ENCODE measurements around the gene SLC44A3.

Gene SLC44A3

GRCh38 chr1:94778808-94779207 is 41.3 kb upstream of the SLC44A3 start:
- TF ChIP-seq USF1 (IDR thresholded peaks at IDR 0.05) (no peak), TEAD4 (IDR thresholded peaks at IDR 0.05) (no peak), CREB1 (IDR thresholded peaks at IDR 0.05; ENCODE audit: low read depth) (no peak), CEBPB (IDR thresholded peaks at IDR 0.05) (no peak)

- TF ChIP-seq TAF1 (IDR thresholded peaks at IDR 0.05; ENCODE audit: low read depth), result no peak
These were observed 36.6 kb upstream of the SLC44A3 start for GRCh38 chr1:94783342-94784189.

- TF ChIP-seq USF1 (IDR thresholded peaks at IDR 0.05) (no peak), CEBPB (IDR thresholded peaks at IDR 0.05) (no peak), NFIC (IDR thresholded peaks at IDR 0.05) (no peak), EGR1 (IDR thresholded peaks at IDR 0.05) (no peak), MAX (IDR thresholded peaks at IDR 0.05) (no peak), EP300 (IDR thresholded peaks at IDR 0.05; ENCODE audit: borderline replicate concordance) (no peak), FOXM1 (IDR thresholded peaks at IDR 0.05; ENCODE audit: borderline replicate concordance, low read depth) (no peak), TEAD4 (IDR thresholded peaks at IDR 0.05) (no peak), YY1 (IDR thresholded peaks at IDR 0.05; ENCODE audit: low read depth) (no peak), REST (IDR thresholded peaks at IDR 0.05; ENCODE audit: low read depth) (no peak), TCF12 (IDR thresholded peaks at IDR 0.05; ENCODE audit: low read depth) (no peak), ZBTB7A (IDR thresholded peaks at IDR 0.05; ENCODE audit: low read depth) (no peak), TAF1 (IDR thresholded peaks at IDR 0.05; ENCODE audit: low read depth) (no peak), CREB1 (IDR thresholded peaks at IDR 0.05; ENCODE audit: low read depth) (no peak)
These were observed 36.0 kb upstream of the SLC44A3 start for GRCh38 chr1:94784190-94784515.

GRCh38 chr1:94787691-94788090 is 32.5 kb upstream of the SLC44A3 start:
- TF ChIP-seq FOXM1 (IDR thresholded peaks at IDR 0.05; ENCODE audit: borderline replicate concordance, low read depth), result no peak
- TF ChIP-seq EP300 (IDR thresholded peaks at IDR 0.05; ENCODE audit: borderline replicate concordance), result no peak
- no peak for TF ChIP-seq TAF1 (IDR thresholded peaks at IDR 0.05; ENCODE audit: low read depth)
- no peak for TF ChIP-seq TCF12 (IDR thresholded peaks at IDR 0.05; ENCODE audit: low read depth)
- no peak for TF ChIP-seq NFIC (IDR thresholded peaks at IDR 0.05)
- no peak for TF ChIP-seq TEAD4 (IDR thresholded peaks at IDR 0.05)
- no peak for TF ChIP-seq EGR1 (IDR thresholded peaks at IDR 0.05)
- TF ChIP-seq RAD21 (IDR thresholded peaks at IDR 0.05; ENCODE audit: low read depth), result no peak
- TF ChIP-seq CEBPB (IDR thresholded peaks at IDR 0.05), result no peak
- TF ChIP-seq YY1 (IDR thresholded peaks at IDR 0.05; ENCODE audit: low read depth), result no peak
- TF ChIP-seq ZBTB7A (IDR thresholded peaks at IDR 0.05; ENCODE audit: low read depth), result no peak
- no peak for TF ChIP-seq REST (IDR thresholded peaks at IDR 0.05; ENCODE audit: low read depth)
- TF ChIP-seq CREB1 (IDR thresholded peaks at IDR 0.05; ENCODE audit: low read depth), result no peak
- TF ChIP-seq USF1 (IDR thresholded peaks at IDR 0.05), result no peak
- no peak for TF ChIP-seq MAX (IDR thresholded peaks at IDR 0.05)

GRCh38 chr1:94790246-94790645 is 29.9 kb upstream of the SLC44A3 start:
- TF ChIP-seq TAF1 (IDR thresholded peaks at IDR 0.05; ENCODE audit: low read depth), result no peak
- no peak for TF ChIP-seq EP300 (IDR thresholded peaks at IDR 0.05; ENCODE audit: borderline replicate concordance)
- no peak for TF ChIP-seq TEAD4 (IDR thresholded peaks at IDR 0.05)
- no peak for TF ChIP-seq EGR1 (IDR thresholded peaks at IDR 0.05)
- no peak for TF ChIP-seq CREB1 (IDR thresholded peaks at IDR 0.05; ENCODE audit: low read depth)
- no peak for TF ChIP-seq RAD21 (IDR thresholded peaks at IDR 0.05; ENCODE audit: low read depth)
- TF ChIP-seq YY1 (IDR thresholded peaks at IDR 0.05; ENCODE audit: low read depth), result no peak
- TF ChIP-seq FOXM1 (IDR thresholded peaks at IDR 0.05; ENCODE audit: borderline replicate concordance, low read depth), result no peak
- TF ChIP-seq ZBTB7A (IDR thresholded peaks at IDR 0.05; ENCODE audit: low read depth), result no peak
- no peak for TF ChIP-seq MAX (IDR thresholded peaks at IDR 0.05)
- no peak for TF ChIP-seq NFIC (IDR thresholded peaks at IDR 0.05)
- no peak for TF ChIP-seq USF1 (IDR thresholded peaks at IDR 0.05)
- TF ChIP-seq REST (IDR thresholded peaks at IDR 0.05; ENCODE audit: low read depth), result no peak
- no peak for TF ChIP-seq TCF12 (IDR thresholded peaks at IDR 0.05; ENCODE audit: low read depth)

Measured in Ishikawa (cell line).